Measurements from ENCODE around the gene AGO4. TPM values are rescaled to one million over a fixed set of nuclear protein-coding genes. Genes with fewer than 3 reads are reported as not detected.
"Not testable (repeated sequence)": the region's sequence is repeated elsewhere in the genome, so short reads cannot be mapped to it uniquely, and the experiment has no call there.

AGO4 gene
- total RNA-seq, 1 donor from 2014 or later: 14.0 TPM

GRCh38 chr1:35885961-35886558, 78.2 kb downstream of the AGO4 start:
- H3K4me3 ChIP-seq (ENCODE audit: low read depth, low read length): no peak overlapping the region
- no peak for TF ChIP-seq CTCF (IDR thresholded peaks at IDR 0.05; ENCODE audit: insufficient read depth, low read length, severe bottlenecking)
- H3K27me3 ChIP-seq (ENCODE audit: control insufficient read depth, insufficient read depth, low read length): no peaks in the 10 kb centered on the region
- FAIRE-seq: no peak
- DNase-seq (ENCODE audit: low read depth): no peak
- no peaks in the 10 kb centered on the region for H3K36me3 ChIP-seq (ENCODE audit: control insufficient read depth, insufficient read depth, low read length)

DNA sequence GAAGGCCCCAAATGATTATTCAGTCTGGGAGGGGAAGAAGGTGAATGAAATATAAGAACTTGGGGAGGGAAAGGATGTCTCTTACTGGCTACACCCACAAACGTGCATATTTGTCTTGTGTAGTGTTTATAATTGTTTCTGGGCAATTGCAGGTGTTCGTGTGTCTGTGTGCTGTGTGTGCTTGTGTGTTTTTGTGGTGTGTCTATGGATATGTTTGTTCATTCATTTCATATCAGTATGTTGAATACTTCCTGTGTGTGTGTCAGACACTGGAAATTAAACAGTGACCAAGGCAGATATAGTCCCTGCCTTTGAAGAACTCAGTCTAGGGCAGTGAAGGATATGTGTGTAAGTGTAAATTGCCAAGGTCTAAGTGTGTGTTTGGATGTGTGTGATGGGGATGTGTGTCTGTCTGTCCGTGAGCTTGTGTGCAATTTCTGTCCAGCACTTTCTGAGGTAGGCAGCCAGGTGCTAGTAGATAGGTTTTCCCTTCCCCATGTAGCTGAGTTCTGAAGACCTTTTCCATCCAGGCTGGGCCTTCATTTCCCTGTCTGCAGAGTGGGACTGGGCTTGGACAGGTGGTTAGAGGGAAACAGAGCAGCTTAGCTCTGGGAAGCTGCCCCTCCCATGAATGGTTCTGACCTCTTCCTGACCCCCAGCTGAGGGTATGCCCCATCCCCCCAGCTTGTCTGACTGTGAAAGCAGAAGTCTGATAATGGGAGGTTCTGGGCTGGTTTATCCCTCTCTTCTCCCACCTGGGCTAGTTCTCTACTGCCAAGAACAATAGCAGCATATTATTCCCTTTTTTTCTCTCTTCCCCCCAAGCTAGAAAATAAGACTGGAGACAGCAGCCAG, 79.0 kb downstream of the AGO4 start:
- no peak for TF ChIP-seq CTCF (IDR thresholded peaks at IDR 0.05; ENCODE audit: insufficient read depth, low read length, severe bottlenecking)

DNA sequence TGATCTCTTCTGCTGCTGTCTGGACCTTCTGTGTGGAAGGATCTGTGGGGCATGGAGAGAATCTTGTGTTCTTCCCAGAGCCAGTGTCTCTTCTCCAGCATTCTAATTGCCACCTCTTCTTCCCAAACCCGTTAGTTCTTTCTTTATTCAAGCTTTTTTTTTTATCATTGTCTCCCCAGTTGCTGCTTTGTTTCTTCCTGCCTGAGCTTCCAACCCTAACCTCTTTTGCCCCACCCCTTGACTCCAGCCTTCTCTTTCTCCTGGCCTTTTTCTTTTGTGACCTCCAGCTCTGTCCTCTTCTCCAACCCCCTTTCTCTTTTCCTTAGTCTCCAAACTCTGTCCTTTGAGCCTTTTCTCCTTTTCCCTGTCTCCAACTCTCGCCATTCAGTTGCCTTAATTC, 79.7 kb downstream of the AGO4 start:
- H3K36me3 ChIP-seq (ENCODE audit: control insufficient read depth, insufficient read depth, low read length): no peaks in the 10 kb centered on the region
- no peak overlapping the region for H3K4me3 ChIP-seq (ENCODE audit: low read depth, low read length)
- no peaks in the 10 kb centered on the region for H3K27me3 ChIP-seq (ENCODE audit: control insufficient read depth, insufficient read depth, low read length)
- FAIRE-seq (no peak), DNase-seq (ENCODE audit: low read depth) (no peak)
- no peak for TF ChIP-seq CTCF (IDR thresholded peaks at IDR 0.05; ENCODE audit: insufficient read depth, low read length, severe bottlenecking)

More for the DNA sequence above, 79.0 kb downstream of the AGO4 start:
- Histone ChIP-seq H3K4me3 (ENCODE audit: low read depth, low read length) (no peak overlapping the region), H3K27me3 (ENCODE audit: control insufficient read depth, insufficient read depth, low read length) (no peaks in the 10 kb centered on the region), H3K36me3 (ENCODE audit: control insufficient read depth, insufficient read depth, low read length) (no peaks in the 10 kb centered on the region)
- FAIRE-seq: no peak
- no peak for DNase-seq (ENCODE audit: low read depth)

DNA sequence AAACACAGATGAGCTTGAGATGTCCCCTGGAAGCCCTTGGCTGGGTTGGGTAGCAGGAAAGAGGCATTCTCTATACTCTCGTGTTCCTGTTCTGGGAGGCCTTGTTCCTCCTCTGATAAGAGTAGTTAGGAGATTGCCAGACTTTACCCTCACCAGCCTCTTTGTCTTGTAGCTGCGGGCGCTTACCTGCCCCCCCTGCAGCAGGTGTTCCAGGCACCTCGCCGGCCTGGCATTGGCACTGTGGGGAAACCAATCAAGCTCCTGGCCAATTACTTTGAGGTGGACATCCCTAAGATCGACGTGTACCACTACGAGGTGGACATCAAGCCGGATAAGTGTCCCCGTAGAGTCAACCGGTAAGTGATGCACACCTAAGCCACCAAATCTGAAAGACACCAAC, 80.4 kb downstream of the AGO4 start:
- H3K27me3 ChIP-seq (ENCODE audit: control insufficient read depth, insufficient read depth, low read length): no peaks in the 10 kb centered on the region
- FAIRE-seq: no peak
- no peak overlapping the region for H3K4me3 ChIP-seq (ENCODE audit: low read depth, low read length)
- no peak for DNase-seq (ENCODE audit: low read depth)
- H3K36me3 ChIP-seq (ENCODE audit: control insufficient read depth, insufficient read depth, low read length): no peaks in the 10 kb centered on the region
- TF ChIP-seq CTCF (IDR thresholded peaks at IDR 0.05; ENCODE audit: insufficient read depth, low read length, severe bottlenecking): no peak

DNA sequence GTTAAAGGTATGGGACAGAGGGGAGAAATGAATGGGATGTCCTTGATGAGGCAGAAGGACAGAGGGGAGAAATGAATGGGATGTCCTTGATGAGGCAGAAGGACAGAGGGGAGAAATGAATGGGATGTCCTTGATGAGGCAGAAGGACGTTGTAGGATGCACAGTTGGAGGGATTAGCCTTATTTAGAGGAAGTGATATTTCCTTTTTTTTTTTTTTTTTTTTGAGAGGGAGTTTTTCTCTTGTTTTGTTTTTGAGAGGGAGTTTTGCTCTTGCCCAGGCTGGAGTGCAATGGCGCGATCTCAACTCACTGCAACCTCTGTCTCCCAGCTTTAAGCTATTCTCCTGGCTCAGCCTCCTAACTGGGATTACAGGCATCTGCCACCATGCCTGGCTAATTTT, 81.2 kb downstream of the AGO4 start:
- H3K4me3 ChIP-seq (ENCODE audit: low read depth, low read length); H3K36me3 ChIP-seq (ENCODE audit: control insufficient read depth, insufficient read depth, low read length); DNase-seq (ENCODE audit: low read depth); H3K27me3 ChIP-seq (ENCODE audit: control insufficient read depth, insufficient read depth, low read length); FAIRE-seq: not testable (repeated sequence)

GRCh38 chr1:35893051-35893879, 85.4 kb downstream of the AGO4 start:
- FAIRE-seq: no peak
- Histone ChIP-seq H3K36me3 (ENCODE audit: control insufficient read depth, insufficient read depth, low read length) (no peaks in the 10 kb centered on the region), H3K4me3 (ENCODE audit: low read depth, low read length) (no peak overlapping the region), H3K27me3 (ENCODE audit: control insufficient read depth, insufficient read depth, low read length) (no peaks in the 10 kb centered on the region)
- DNase-seq (ENCODE audit: low read depth): no peak
- TF ChIP-seq CTCF (IDR thresholded peaks at IDR 0.05; ENCODE audit: insufficient read depth, low read length, severe bottlenecking): no peak
